IMR-90 (cell line): ENCODE data around the gene PCGF5. TPM values are rescaled to one million over a fixed set of nuclear protein-coding genes. Genes with fewer than 3 reads are reported as not detected.

Experiments
- ATAC-seq: fragments of 200-7000 bp; cut with Tn5 transposase; 2 replicates; pipeline ENCODE4 v1.9.1; 2020; ENCODE audit warnings: low read depth, mild to moderate bottlenecking, moderate library complexity
- BruUV-seq: library from RNA; stranded (reverse); fragments of 400-500 nt; replicated peaks from 2 replicates; lab custom pipeline; 2021; lab: Mats Ljungman, UMichigan
- CTCF ChIA-PET: fragments of 300-600 bp; formaldehyde crosslinking; extraction: SDS; loops from one replicate; lab custom pipeline; 2021; ENCODE audit warnings: antibody characterized with exemption; lab: Yijun Ruan, JAX
- POLR2A ChIA-PET: fragments of 300-600 bp; sonication (Branson Sonifier 250); formaldehyde crosslinking; loops from one replicate; lab custom pipeline; 2022; ENCODE audit warnings: antibody characterized with exemption; ENCODE audit not compliant: unreplicated experiment; lab: Charles Lee
- DNase-seq: peaks from one replicate; pipeline ENCODE4 v3.0.0; 2013
- H2AFZ ChIP-seq: replicated peaks from 2 replicates; pipeline ENCODE3; 2013; ENCODE audit warnings: low read length, mild to moderate bottlenecking; ENCODE audit not compliant: poor library complexity
- H2AK5ac ChIP-seq: 2 replicates; pipeline ENCODE4 v1.6.1; 2013; ENCODE audit warnings: low read depth, low read length, inconsistent platforms
- H2AK9ac ChIP-seq: replicated peaks from 2 replicates; pipeline ENCODE3; 2013; ENCODE audit warnings: mild to moderate bottlenecking, low read depth, low read length, moderate library complexity; ENCODE audit not compliant: poor library complexity
- H2BK120ac ChIP-seq: 2 replicates; pipeline ENCODE4 v1.6.1; 2013; ENCODE audit warnings: low read depth, low read length, inconsistent platforms
- H2BK15ac ChIP-seq: 3 replicates; pipeline ENCODE4 v1.6.1; 2013; ENCODE audit warnings: low read depth, low read length, inconsistent platforms
- H2BK20ac ChIP-seq: 2 replicates; pipeline ENCODE4 v1.6.1; 2013; ENCODE audit warnings: low read depth, mild to moderate bottlenecking, inconsistent platforms, low read length, moderate library complexity
- H2BK5ac ChIP-seq: 2 replicates; pipeline ENCODE4 v1.6.1; 2013; ENCODE audit warnings: mild to moderate bottlenecking, low read depth, low read length, inconsistent platforms; ENCODE audit not compliant: poor library complexity, severe bottlenecking
- H3K14ac ChIP-seq: replicated peaks from 2 replicates; pipeline ENCODE4 v1.6.1; 2013; ENCODE audit warnings: low read depth, low read length, inconsistent platforms
- H3K18ac ChIP-seq: 2 replicates; pipeline ENCODE4 v1.6.1; 2013; ENCODE audit warnings: low read depth, low read length, control low read depth
- H3K23ac ChIP-seq: 2 replicates; pipeline ENCODE4 v1.6.1; 2013; ENCODE audit warnings: low read depth, low read length, inconsistent platforms
- H3K27ac ChIP-seq: 2 replicates; pipeline ENCODE4 v1.5.1; 2013; ENCODE audit warnings: mild to moderate bottlenecking, control low read depth, low read length; ENCODE audit not compliant: insufficient read depth
- H3K27me3 ChIP-seq: 2 replicates; pipeline ENCODE4 v1.6.1; 2013; ENCODE audit warnings: low read length; ENCODE audit not compliant: control insufficient read depth, insufficient read depth
- H3K36me3 ChIP-seq: 2 replicates; pipeline ENCODE4 v1.6.1; 2013; ENCODE audit warnings: low read length, mixed read lengths; ENCODE audit not compliant: control insufficient read depth, insufficient read depth
- H3K4ac ChIP-seq: 2 replicates; pipeline ENCODE4 v1.6.1; 2013; ENCODE audit warnings: low read depth, low read length, inconsistent platforms
- H3K4me1 ChIP-seq: 2 replicates; pipeline ENCODE4 v1.6.1; 2013; ENCODE audit warnings: low read length, mixed read lengths; ENCODE audit not compliant: control insufficient read depth, insufficient read depth
- H3K4me2 ChIP-seq: 2 replicates; pipeline ENCODE4 v1.6.1; 2013; ENCODE audit warnings: low read depth, mild to moderate bottlenecking, control low read depth, low read length, moderate library complexity
- H3K4me3 ChIP-seq: 2 replicates; pipeline ENCODE4 v1.5.1; 2013; ENCODE audit warnings: low read depth, mild to moderate bottlenecking, control low read depth, low read length, moderate library complexity; ENCODE audit not compliant: insufficient read depth
- H3K56ac ChIP-seq: 2 replicates; pipeline ENCODE4 v1.6.1; 2013; ENCODE audit warnings: low read length, inconsistent platforms; ENCODE audit not compliant: insufficient read depth; ENCODE audit errors: extremely low read depth
- H3K79me1 ChIP-seq, 2 experiments: 2 replicates each; pipeline ENCODE4 v1.6.1; 2013; ENCODE audit warnings: low read length in 2 of 2, inconsistent platforms in 1 of 2, low read depth in 1 of 2
- H3K9ac ChIP-seq: 2 replicates; pipeline ENCODE4 v1.6.1; 2013; ENCODE audit warnings: low read depth, low read length, control low read depth
- H3K9me1 ChIP-seq: 2 replicates; pipeline ENCODE4 v1.6.1; 2013; ENCODE audit warnings: low read length, inconsistent platforms; ENCODE audit not compliant: insufficient read depth
- H3K9me3 ChIP-seq: 2 replicates; pipeline ENCODE4 v1.6.1; 2013; ENCODE audit warnings: low read length; ENCODE audit not compliant: control insufficient read depth, insufficient read depth
- H4K20me1 ChIP-seq: 2 replicates; pipeline ENCODE4 v1.6.1; 2013; ENCODE audit warnings: low read length, inconsistent platforms; ENCODE audit not compliant: insufficient read depth
- H4K5ac ChIP-seq: 2 replicates; pipeline ENCODE4 v1.6.1; 2013; ENCODE audit warnings: mild to moderate bottlenecking, low read depth, low read length, control low read depth
- H4K8ac ChIP-seq, 2 experiments: 2 replicates each; pipeline ENCODE4 v1.6.1; 2013; ENCODE audit warnings: low read depth in 2 of 2, low read length in 2 of 2, control low read depth in 1 of 2, inconsistent platforms in 1 of 2
- H4K91ac ChIP-seq: 2 replicates; pipeline ENCODE4 v1.6.1; 2013; ENCODE audit warnings: low read depth, low read length, inconsistent platforms; ENCODE audit not compliant: insufficient read depth
- CHD1 ChIP-seq: IDR thresholded peaks from 2 replicates; pipeline ENCODE4 v1.6.1; 2012; ENCODE audit warnings: low read depth, low read length, improper control_type of control experiment
- CTCF ChIP-seq: conservative IDR thresholded peaks from 2 replicates; pipeline ENCODE4 v1.5.1; 2012; ENCODE audit warnings: mild to moderate bottlenecking, low read depth, low read length, improper control_type of control experiment
- ELK1 ChIP-seq: fragments of 150-350 bp; IDR thresholded peaks from 2 replicates; pipeline ENCODE4 v1.6.1; 2016; ENCODE audit warnings: low read depth, mild to moderate bottlenecking, low read length, moderate library complexity, borderline replicate concordance
- MAFK ChIP-seq: IDR thresholded peaks from 2 replicates; pipeline ENCODE4 v1.6.1; 2012; ENCODE audit warnings: low read depth, low read length, improper control_type of control experiment
- MAZ ChIP-seq: IDR thresholded peaks from 2 replicates; pipeline ENCODE4 v1.6.1; 2012; ENCODE audit warnings: low read depth, mild to moderate bottlenecking, low read length, improper control_type of control experiment, moderate library complexity, borderline replicate concordance
- MXI1 ChIP-seq: IDR thresholded peaks from 2 replicates; pipeline ENCODE4 v1.6.1; 2012; ENCODE audit warnings: low read depth, mild to moderate bottlenecking, low read length, moderate library complexity, borderline replicate concordance
- POLR2A ChIP-seq: IDR thresholded peaks from 2 replicates; pipeline ENCODE4 v1.6.1; 2012; ENCODE audit warnings: mild to moderate bottlenecking, low read depth, low read length
- RAD21 ChIP-seq: IDR thresholded peaks from 2 replicates; pipeline ENCODE4 v1.6.1; 2012; ENCODE audit warnings: low read length, improper control_type of control experiment
- RFX5 ChIP-seq: IDR thresholded peaks from 2 replicates; pipeline ENCODE4 v1.8.0; 2012; ENCODE audit warnings: low read depth, mild to moderate bottlenecking, low read length, moderate library complexity
- SMC3 ChIP-seq: fragments of 150-350 bp; IDR thresholded peaks from 2 replicates; pipeline ENCODE4 v1.6.1; 2016; ENCODE audit warnings: low read depth, mild to moderate bottlenecking, antibody characterized with exemption, low read length, moderate library complexity
- USF2 ChIP-seq: fragments of 150-350 bp; IDR thresholded peaks from 2 replicates; pipeline ENCODE4 v1.6.1; 2017; ENCODE audit warnings: mild to moderate bottlenecking, antibody characterized with exemption, low read length, low read depth
- WGBS, 2 experiments: methylation state at CpG; one replicate each; pipeline versions ENCODE4 v1.1.5 to v1.1.7; 2013; ENCODE audit warnings: missing lambda C conversion rate in 2 of 2; ENCODE audit not compliant: insufficient read length in 1 of 2; ENCODE audit errors: extremely low coverage in 2 of 2; 5-methylcytosine and 5-hydroxymethylcytosine counted together
- dilution Hi-C: fragments of 300-500 bp; cut with HindIII; formaldehyde crosslinking; loops from one replicate; pipeline ENCODE4 v1.14.3; 2018; ENCODE audit warnings: low sequenced_read_pairs; ENCODE audit not compliant: unreplicated experiment
- in situ Hi-C: fragments of 300-500 bp; cut with MboI; formaldehyde crosslinking; loops from 3 replicates; pipeline ENCODE4 v1.14.3; 2019; ENCODE audit warnings: low sequenced_read_pairs, inconsistent platforms, mixed read lengths
- intact Hi-C: fragments of 100-400 bp; cut with micrococcal nuclease; formaldehyde crosslinking; loops from 2 replicates; pipeline ENCODE4 v1.10.0; 2022
- polyA plus RNA-seq, 3 experiments: library from polyadenylated mRNA; depleted of rRNA; stranded (reverse); fragments of >200 nt; gene quantifications; 2 replicates each; pipeline ENCODE4 v1.2.3, GENCODE V29; 2012; ENCODE audit warnings: low replicate concordance in 1 of 3
- total RNA-seq: library from RNA; depleted of rRNA; stranded (reverse); fragments of >200 nt; gene quantifications from 2 replicates; pipeline ENCODE4 v1.2.3, GENCODE V29; 2012

The PCGF5 gene
- total and polyA plus RNA-seq, 2 of the 4 experiments (the other 2 are of a cell fraction): 9.0 to 18.1 TPM

GRCh38 chr10:91201213-91201996, 19.1 kb upstream of the PCGF5 start:
- no peak overlapping the region for H4K5ac ChIP-seq
- no peaks in the 10 kb centered on the region for H4K20me1 ChIP-seq
- peak overlapping the region; percentile 15; the same call in 1 of the 2 replicates for H3K9ac ChIP-seq
- H3K9me3 ChIP-seq: no peaks in the 10 kb centered on the region
- H2BK20ac ChIP-seq: no peak overlapping the region
- H3K79me1 ChIP-seq: peaks cover 55 to 58% of the 10 kb centered on the region in 2 experiments
- intact Hi-C loops: no loop called here
- no peak for DNase-seq
- H3K14ac ChIP-seq: no peak overlapping the region
- no peak overlapping the region for H2BK15ac ChIP-seq
- no peak overlapping the region for H3K23ac ChIP-seq
- no CpG with 5 or more reads among the region's 3 CpGs for whole genome bisulfite sequencing, 2 experiments
- H3K4ac ChIP-seq: no peak overlapping the region
- no peak overlapping the region for H3K4me3 ChIP-seq
- H3K4me1 ChIP-seq: peaks cover 14% of the 10 kb centered on the region
- no peak overlapping the region for H3K56ac ChIP-seq
- H3K27me3 ChIP-seq: no peaks in the 10 kb centered on the region
- CTCF ChIA-PET: interaction anchor here (1.2 kb wide), 1 partner anchor 11 kb away, joined by 3 read pairs; no protein-coding TSS in a partner anchor
- H2AK5ac ChIP-seq: no peak overlapping the region
- no peak overlapping the region for H3K4me2 ChIP-seq
- no peak for TF ChIP-seq RAD21
- no peak for TF ChIP-seq CTCF
- TF ChIP-seq SMC3: no peak
- TF ChIP-seq RFX5: no peak
- no peak for TF ChIP-seq CHD1
- no peak for TF ChIP-seq POLR2A
- TF ChIP-seq USF2: no peak
- no peak for TF ChIP-seq MAFK
- no peak for TF ChIP-seq ELK1
- TF ChIP-seq MAZ: no peak
- TF ChIP-seq MXI1: no peak
- in situ Hi-C loops: no loop called here
- no peak for ATAC-seq
- BruUV-seq: no TSS peak
- H2BK5ac ChIP-seq: no peak overlapping the region
- no peak overlapping the region for H2AK9ac ChIP-seq
- H3K27ac ChIP-seq: no peak overlapping the region
- no peaks in the 10 kb centered on the region for H3K36me3 ChIP-seq
- dilution Hi-C loops: no loop called here
- no peak overlapping the region for H3K18ac ChIP-seq
- H4K8ac ChIP-seq: no peak overlapping the region
- no peak overlapping the region for H2BK120ac ChIP-seq
- 0 out of 2 replicates have a peak, but pooled peaks cover 7% of the 10 kb centered on the region for H3K9me1 ChIP-seq
- no peak overlapping the region for H4K91ac ChIP-seq
- POLR2A ChIA-PET: no interaction called here
- no peak overlapping the region for H2AFZ ChIP-seq
